Psoas muscle (tissue), 8 donors: Measurements from ENCODE around the gene SFRP5. TPM values are rescaled to one million over a fixed set of nuclear protein-coding genes. Genes with fewer than 3 reads are reported as not detected.

Experiments used
- ATAC-seq, 4 donors: fragments of 200-7000 bp; cut with Tn5 transposase; one replicate each; pipeline ENCODE4 v1.9.1; 2020; ENCODE audit warnings: moderate library complexity in 3 of 4, mild to moderate bottlenecking in 2 of 4
- DNase-seq, 2 donors: peaks; one replicate each; pipeline ENCODE4 v3.0.0-alpha.2; 2020
- H3K27ac ChIP-seq: fragments of 200-600 bp; one replicate; pipeline ENCODE4 v1.8.0; 2022
- H3K27me3 ChIP-seq, 3 donors: fragments of 200-600 bp in 1 of 3; one replicate each; pipeline versions ENCODE4 v1.6.1 to v1.8.0; 2013 to 2022; ENCODE audit warnings: low read length in 2 of 3, mild to moderate bottlenecking in 2 of 3, moderate library complexity in 1 of 3; ENCODE audit not compliant: insufficient read depth in 3 of 3
- H3K36me3 ChIP-seq, 2 donors: fragments of 200-600 bp in 1 of 2; one replicate each; pipeline versions ENCODE4 v1.6.1 to v1.8.0; 2013 to 2022; ENCODE audit warnings: low read depth in 1 of 2, mild to moderate bottlenecking in 1 of 2, moderate library complexity in 1 of 2; ENCODE audit not compliant: insufficient read depth in 1 of 2
- H3K4me1 ChIP-seq: fragments of 200-600 bp; one replicate; pipeline ENCODE4 v1.8.0; 2022
- H3K4me3 ChIP-seq: fragments of 200-600 bp; one replicate; pipeline ENCODE4 v1.8.0; 2022; ENCODE audit warnings: mild to moderate bottlenecking
- H3K9me3 ChIP-seq: fragments of 200-600 bp; one replicate; pipeline ENCODE4 v1.8.0; 2022
- CTCF ChIP-seq: fragments of 200-600 bp; IDR thresholded peaks from one replicate; pipeline ENCODE4 v1.8.0; 2022; ENCODE audit warnings: antibody characterized with exemption
- WGBS, 3 donors: extraction: QIAGEN DNeasy Blood & Tissue Kit; methylation state at CpG; one replicate each; pipeline versions ENCODE4 v1.1.6 to v1.1.7; 2013; 5-methylcytosine and 5-hydroxymethylcytosine counted together
- intact Hi-C, 2 donors: fragments of 100-400 bp; cut with DNase I; formaldehyde crosslinking; loops; one replicate each; pipeline versions ENCODE4 v1.11.0 to v1.14.2; 2022
- polyA plus RNA-seq, 3 donors: library from polyadenylated mRNA; stranded (reverse); fragments of 200-250 nt; gene quantifications; one replicate each; pipeline ENCODE4 v1.2.3, GENCODE V29; 2013
- total RNA-seq, 4 donors: library from RNA; stranded (reverse); fragmentation: NEBNext Ultra II Directional in 2 of 4; extraction: Animal tissue kit (Norgen Biotek cat#: 25700) in 2 of 4; gene quantifications; one replicate each; pipeline versions ENCODE4 v1.2.1 to v1.2.4, GENCODE V29; 2021 to 2023
- donor health status: healthy with polysubstance abuse.
- donor health status: DM: no; HTN: no; CAD: no; lungs with moderate emphysema.
- donor health status: Bipolar disorder and iron deficiency.
- donor health status: healthy.
- donor health status: DM: yes; HTN: yes; CAD: no.
- donor health status: DM: no; HTN: no; CAD: no.
- donor health status: DM: no; HTN: no; CAD: no.
- donor health status: DM: yes; HTN: yes; CAD: no.

Gene SFRP5
- total and polyA plus RNA-seq, 7 donors: 0.16 to 0.73 (median 0.47) TPM; not detected in 2

- Histone ChIP-seq H3K4me1 (no peaks in the 10 kb centered on the region), H3K4me3 (no peak overlapping the region), H3K36me3 (peaks cover 0 to 18% of the 10 kb centered on the region in 2 donors), H3K27ac (no peak overlapping the region), H3K27me3 (peaks cover 0 to 18% (median 1%) of the 10 kb centered on the region in 3 donors), H3K9me3 (no peaks in the 10 kb centered on the region)
- ATAC-seq: peak in 1 of 4 donors; percentile 7
- intact Hi-C loops: loop anchor here in 1 of 2 donors (10.0 kb wide), 1 partner anchor 280 kb away; no protein-coding TSS in a partner anchor
- no peak for TF ChIP-seq CTCF
- WGBS, 3 donors: 35 to 50% (median 41%) methylated on average over 7 of the region's 7 CpGs
- peak in 1 of 2 donors; percentile 35 for DNase-seq
Measured at GRCh38 chr10:97764519-97764931, 7.3 kb downstream of the SFRP5 start.

- Histone ChIP-seq H3K9me3 (no peaks in the 10 kb centered on the region), H3K27me3 (peaks cover 0 to 12% (median 0%) of the 10 kb centered on the region in 3 donors), H3K36me3 (peaks cover 0 to 24% of the 10 kb centered on the region in 2 donors), H3K4me1 (no peaks in the 10 kb centered on the region), H3K27ac (no peak overlapping the region), H3K4me3 (no peak overlapping the region)
- ATAC-seq (no peak), DNase-seq (no peak)
- intact Hi-C loops: loop anchor here in 1 of 2 donors (10.0 kb wide), 1 partner anchor 281 kb away; no protein-coding TSS in a partner anchor
- WGBS, 3 donors: 89 to 93% (median 92%) methylated on average over 3 of the region's 3 CpGs
- TF ChIP-seq CTCF: no peak
Measured at GRCh38 chr10:97763947-97764346, 7.9 kb downstream of the SFRP5 start.

DNA sequence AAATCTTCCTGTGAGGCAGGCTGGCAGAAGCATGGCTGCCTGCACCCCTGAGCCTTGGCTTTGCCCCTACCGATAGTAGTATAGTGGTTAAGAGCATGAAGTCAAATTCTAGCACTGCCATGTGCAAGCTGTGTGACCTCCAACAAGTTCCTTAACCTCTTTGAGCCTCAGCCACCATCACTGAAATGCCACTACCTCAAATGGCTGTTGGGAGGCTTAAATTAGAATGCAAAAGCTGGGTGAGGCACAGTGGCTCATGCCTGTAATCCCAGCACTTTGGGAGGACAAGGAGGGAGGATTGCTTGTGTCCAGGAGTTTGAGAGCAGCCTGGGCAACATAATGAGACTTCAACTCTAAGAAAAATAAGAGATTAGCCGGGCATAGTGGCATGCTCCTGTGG, 8.4 kb downstream of the SFRP5 start:
- intact Hi-C loops: loop anchor here in 1 of 2 donors (10.0 kb wide), 1 partner anchor 281 kb away; no protein-coding TSS in a partner anchor
- ATAC-seq (no peak), DNase-seq (peak in 1 of 2 donors; percentile 8)
- Histone ChIP-seq H3K27me3 (peaks cover 0 to 9% (median 0%) of the 10 kb centered on the region in 3 donors), H3K9me3 (no peaks in the 10 kb centered on the region), H3K4me1 (no peaks in the 10 kb centered on the region), H3K36me3 (peaks cover 0 to 27% of the 10 kb centered on the region in 2 donors), H3K4me3 (no peak overlapping the region), H3K27ac (no peak overlapping the region)
- WGBS, 3 donors: 62 to 78% (median 68%) methylated on average over 2 of the region's 2 CpGs
- no peak for TF ChIP-seq CTCF

DNA sequence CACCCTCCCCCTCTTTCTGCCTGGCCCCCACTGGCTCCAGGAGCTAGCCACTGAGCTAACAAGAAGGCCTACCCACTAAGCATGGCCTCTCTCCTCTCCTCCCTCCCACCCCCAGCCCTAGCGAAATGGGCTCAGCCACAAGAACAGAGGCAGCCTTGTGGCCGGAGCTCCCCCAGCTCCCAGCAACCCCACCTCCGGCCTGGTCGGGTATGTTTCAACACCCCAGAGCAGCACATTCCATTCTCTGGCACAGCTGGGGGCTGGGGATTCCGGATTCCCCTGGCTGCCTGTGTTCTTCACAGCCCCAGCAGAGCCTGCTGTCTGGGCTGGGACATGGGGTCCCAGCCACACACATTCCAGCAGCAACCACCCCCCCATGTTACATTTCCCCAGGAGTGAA, 9.0 kb downstream of the SFRP5 start:
- peaks cover 0 to 30% of the 10 kb centered on the region in 2 donors for H3K36me3 ChIP-seq
- DNase-seq (peak in 1 of 2 donors; percentile 34), ATAC-seq (peak in 3 of 4 donors; percentile 25 to 47 (median 40))
- H3K27me3 ChIP-seq: peaks cover 0 to 9% (median 0%) of the 10 kb centered on the region in 3 donors
- TF ChIP-seq CTCF: no peak
- 36 to 49% (median 36%) methylated on average over 4 to 5 of the region's 5 CpGs for WGBS, 3 donors
- no peak overlapping the region for H3K4me3 ChIP-seq
- intact Hi-C loops: loop anchor here in 1 of 2 donors (10.0 kb wide), 1 partner anchor 282 kb away; no protein-coding TSS in a partner anchor
- H3K27ac ChIP-seq: no peak overlapping the region
- no peaks in the 10 kb centered on the region for H3K4me1 ChIP-seq
- no peaks in the 10 kb centered on the region for H3K9me3 ChIP-seq
